ENCODE measurements around the gene ULK1.

DNA sequence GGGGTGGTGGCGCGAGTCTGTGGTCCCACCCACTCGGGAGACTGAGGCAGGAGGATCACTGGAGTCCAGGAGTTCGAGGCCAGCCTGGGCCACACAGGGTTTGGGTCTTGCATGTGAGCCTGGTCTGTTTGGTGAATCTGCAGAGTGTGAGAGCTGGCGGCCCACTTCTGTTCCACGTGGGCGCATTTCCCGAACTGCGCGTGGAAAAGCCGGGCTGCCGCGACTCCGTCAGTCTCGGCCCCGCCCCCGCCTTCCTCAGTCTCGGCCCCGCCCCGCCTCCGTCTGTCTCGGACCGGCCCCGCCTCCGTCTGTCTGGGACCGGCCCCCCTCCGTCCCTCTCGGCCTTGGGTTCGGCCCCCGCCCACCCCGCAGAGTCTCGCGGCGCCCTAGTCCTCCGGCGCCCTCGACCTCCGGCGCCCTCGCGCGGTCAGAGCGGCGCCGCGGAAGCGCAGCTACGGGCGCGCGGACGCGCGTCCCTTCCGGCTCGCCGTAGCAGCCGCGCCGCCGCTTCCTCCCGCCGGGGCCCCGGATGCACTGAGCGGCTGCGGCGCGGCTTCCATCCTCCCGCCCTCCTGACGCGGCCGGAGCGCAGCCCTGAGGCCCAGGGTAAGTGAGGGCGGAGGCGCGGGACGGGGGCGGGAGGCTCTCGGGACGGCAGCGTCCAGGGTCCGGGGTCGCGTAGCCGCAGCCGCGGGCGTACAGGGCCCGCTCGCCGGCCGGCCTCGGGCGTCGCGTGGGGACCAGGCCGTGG, 55.2 kb downstream of the ULK1 start, which contains the start of gene EP400:
- TF ChIP-seq, protein P1, sequence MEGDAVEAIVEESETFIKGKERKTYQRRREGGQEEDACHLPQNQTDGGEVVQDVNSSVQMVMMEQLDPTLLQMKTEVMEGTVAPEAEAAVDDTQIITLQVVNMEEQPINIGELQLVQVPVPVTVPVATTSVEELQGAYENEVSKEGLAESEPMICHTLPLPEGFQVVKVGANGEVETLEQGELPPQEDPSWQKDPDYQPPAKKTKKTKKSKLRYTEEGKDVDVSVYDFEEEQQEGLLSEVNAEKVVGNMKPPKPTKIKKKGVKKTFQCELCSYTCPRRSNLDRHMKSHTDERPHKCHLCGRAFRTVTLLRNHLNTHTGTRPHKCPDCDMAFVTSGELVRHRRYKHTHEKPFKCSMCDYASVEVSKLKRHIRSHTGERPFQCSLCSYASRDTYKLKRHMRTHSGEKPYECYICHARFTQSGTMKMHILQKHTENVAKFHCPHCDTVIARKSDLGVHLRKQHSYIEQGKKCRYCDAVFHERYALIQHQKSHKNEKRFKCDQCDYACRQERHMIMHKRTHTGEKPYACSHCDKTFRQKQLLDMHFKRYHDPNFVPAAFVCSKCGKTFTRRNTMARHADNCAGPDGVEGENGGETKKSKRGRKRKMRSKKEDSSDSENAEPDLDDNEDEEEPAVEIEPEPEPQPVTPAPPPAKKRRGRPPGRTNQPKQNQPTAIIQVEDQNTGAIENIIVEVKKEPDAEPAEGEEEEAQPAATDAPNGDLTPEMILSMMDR (IDR thresholded peaks at IDR 0.05) = peak; percentile 33 to 89 (median 80)
- TF ChIP-seq POLR2A (IDR thresholded peaks at IDR 0.05) = peak; percentile 17 to 56

Data from uterus (tissue), 2 donors.